ENCODE results near the gene UGT1A8.
"Not testable (repeated sequence)": the region's sequence is repeated elsewhere in the genome, so short reads cannot be mapped to it uniquely, and the experiment has no call there.

UGT1A8 gene

GRCh38 chr2:233617476-233617875 is at the start of gene UGT1A8:
UGT1A8 (plus strand) TSS chr2:233617633; CDS start chr2:233617708, 75 bp downstream.
- DNase-seq (ENCODE audit: low read depth in 2 of 3, low spot score in 1 of 3): not testable (repeated sequence)

- DNase-seq (ENCODE audit: low read depth in 2 of 3, low spot score in 1 of 3): no peak
These were observed 46.4 kb upstream of the UGT1A8 start for GRCh38 chr2:233571001-233571400.

- no peak for DNase-seq (ENCODE audit: low read depth in 2 of 3, low spot score in 1 of 3)
These were observed 46.0 kb upstream of the UGT1A8 start for GRCh38 chr2:233571462-233571861.

GRCh38 chr2:233572468-233572867 is 45.0 kb upstream of the UGT1A8 start:
- DNase-seq (ENCODE audit: low read depth in 2 of 3, low spot score in 1 of 3): no peak

- DNase-seq (ENCODE audit: low read depth in 2 of 3, low spot score in 1 of 3): not testable (repeated sequence)
These were observed 40.1 kb upstream of the UGT1A8 start for GRCh38 chr2:233577341-233577740.

- DNase-seq (ENCODE audit: low read depth in 2 of 3, low spot score in 1 of 3): not testable (repeated sequence)
These were observed 34.0 kb upstream of the UGT1A8 start for GRCh38 chr2:233583217-233583965.

- DNase-seq (ENCODE audit: low read depth in 2 of 3, low spot score in 1 of 3): no peak
These were observed 33.2 kb upstream of the UGT1A8 start for GRCh38 chr2:233584210-233584609.

GRCh38 chr2:233588400-233588799 is 29.0 kb upstream of the UGT1A8 start:
- no peak for DNase-seq (ENCODE audit: low read depth in 2 of 3, low spot score in 1 of 3)

GRCh38 chr2:233592706-233593105 is 24.7 kb upstream of the UGT1A8 start:
- not testable (repeated sequence) for DNase-seq (ENCODE audit: low read depth in 2 of 3, low spot score in 1 of 3)

- no peak for DNase-seq (ENCODE audit: low read depth in 2 of 3, low spot score in 1 of 3)
These were observed 24.2 kb upstream of the UGT1A8 start for GRCh38 chr2:233593201-233593600.

GRCh38 chr2:233597522-233597921 is 19.9 kb upstream of the UGT1A8 start:
- DNase-seq (ENCODE audit: low read depth in 2 of 3, low spot score in 1 of 3): no peak

- DNase-seq (ENCODE audit: low read depth in 2 of 3, low spot score in 1 of 3): no peak
These were observed 18.5 kb upstream of the UGT1A8 start for GRCh38 chr2:233598952-233599351.

- DNase-seq (ENCODE audit: low read depth in 2 of 3, low spot score in 1 of 3): no peak
These were observed 17.0 kb upstream of the UGT1A8 start for GRCh38 chr2:233600386-233600785.

- no peak for DNase-seq (ENCODE audit: low read depth in 2 of 3, low spot score in 1 of 3)
These were observed 15.4 kb upstream of the UGT1A8 start for GRCh38 chr2:233602076-233602475.

- no peak for DNase-seq (ENCODE audit: low read depth in 2 of 3, low spot score in 1 of 3)
These were observed 13.9 kb upstream of the UGT1A8 start for GRCh38 chr2:233603520-233603919.

GRCh38 chr2:233604826-233605225 is 12.6 kb upstream of the UGT1A8 start:
- no peak for DNase-seq (ENCODE audit: low read depth in 2 of 3, low spot score in 1 of 3)

GRCh38 chr2:233605680-233606079 is 11.8 kb upstream of the UGT1A8 start:
- no peak for DNase-seq (ENCODE audit: low read depth in 2 of 3, low spot score in 1 of 3)

- no peak for DNase-seq (ENCODE audit: low read depth in 2 of 3, low spot score in 1 of 3)
These were observed 6.1 kb upstream of the UGT1A8 start for GRCh38 chr2:233611284-233611683.

- DNase-seq (ENCODE audit: low read depth in 2 of 3, low spot score in 1 of 3): no peak
These were observed 2.8 kb downstream of the UGT1A8 start for GRCh38 chr2:233620204-233620603.

- not testable (repeated sequence) for DNase-seq (ENCODE audit: low read depth in 2 of 3, low spot score in 1 of 3)
These were observed 4.4 kb downstream of the UGT1A8 start for GRCh38 chr2:233621863-233622262.

GRCh38 chr2:233627331-233628025 is 10.0 kb downstream of the UGT1A8 start:
- no peak for DNase-seq (ENCODE audit: low read depth in 2 of 3, low spot score in 1 of 3)

- DNase-seq (ENCODE audit: low read depth in 2 of 3, low spot score in 1 of 3): not testable (repeated sequence)
These were observed 18.9 kb downstream of the UGT1A8 start, which contains the start of gene UGT1A10 for GRCh38 chr2:233636306-233636705. UGT1A10 (plus strand) TSS chr2:233636448; CDS start chr2:233636523, 75 bp downstream.
